ENCODE results near the gene NEK6. TPM values are rescaled to one million over a fixed set of nuclear protein-coding genes. Genes with fewer than 3 reads are reported as not detected.

The NEK6 gene
- total and polyA plus RNA-seq, 3 donors from 2014 or later = 11.5 to 21.5 (median 21.4) TPM

DNA sequence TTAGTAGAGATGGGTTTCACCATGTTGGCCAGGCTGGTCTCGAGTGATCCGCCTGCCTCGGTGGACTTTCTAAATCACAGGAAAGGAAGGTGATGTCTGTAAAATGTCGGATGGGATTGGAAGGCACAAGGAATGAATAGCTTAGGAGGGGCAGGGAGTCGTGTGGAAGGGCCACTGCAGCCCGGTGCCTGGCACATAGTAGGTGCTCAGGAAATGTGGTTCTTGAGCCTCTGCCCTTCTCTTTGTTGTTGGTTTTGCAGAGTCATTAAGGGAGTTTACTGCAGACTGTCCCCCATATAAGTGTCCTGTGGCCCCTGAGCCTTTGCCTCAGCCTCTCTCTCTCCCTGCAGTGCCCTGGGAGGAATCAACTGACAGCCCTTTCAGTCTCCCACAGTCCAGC, 11.8 kb downstream of the NEK6 start:
- 96% methylated on average over 6 of the region's 6 CpGs for WGBS, 2 donors
- H3K4me1 ChIP-seq = peaks cover 8% of the 10 kb centered on the region

DNA sequence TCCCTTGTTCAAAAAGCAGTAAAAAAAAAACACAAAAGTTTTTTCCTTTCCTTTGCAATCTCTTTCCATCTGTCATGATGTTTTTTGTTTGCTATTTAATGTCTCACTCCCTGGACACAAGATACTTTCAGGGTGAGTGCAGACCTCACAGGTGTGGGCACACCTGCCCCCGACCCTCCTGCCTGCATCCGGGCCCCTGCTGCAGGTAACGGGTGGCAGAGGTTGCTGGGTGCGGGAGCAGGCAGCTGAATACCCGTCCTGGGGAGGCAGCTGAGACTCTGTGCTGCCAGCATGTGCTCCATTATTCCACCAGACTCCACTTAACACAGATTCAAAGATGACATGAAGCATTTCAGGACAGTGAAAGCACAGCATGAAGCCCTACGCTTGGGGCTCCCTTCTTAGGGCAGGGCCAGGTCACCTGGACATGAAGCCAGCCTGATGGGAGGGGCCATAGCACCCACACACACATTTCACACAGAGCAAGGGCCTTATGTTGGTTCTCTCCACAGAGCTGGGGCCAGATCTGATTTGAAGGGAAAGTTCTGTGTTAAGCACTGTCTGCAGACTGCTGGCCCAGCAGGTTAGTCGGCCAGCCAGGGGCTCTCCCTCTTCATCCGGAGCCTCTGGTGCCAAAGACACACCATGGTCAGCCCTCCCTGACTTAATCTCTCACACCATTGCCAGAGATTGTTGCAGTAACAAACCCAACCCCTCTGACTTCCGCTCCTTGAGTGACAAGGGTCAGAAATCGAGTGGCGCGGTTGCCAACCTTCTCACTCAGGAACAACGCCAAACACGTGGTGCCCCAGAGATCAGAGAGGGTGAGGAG, 13.0 kb downstream of the NEK6 start:
- Histone ChIP-seq H3K27me3 (no peaks in the 10 kb centered on the region), H3K4me3 (no peak overlapping the region), H3K36me3 (ENCODE audit: low read depth, missing control alignments) (no peaks in the 10 kb centered on the region), H3K4me1 (peaks cover 8% of the 10 kb centered on the region), H3K27ac (no peak overlapping the region), H3K9me3 (no peaks in the 10 kb centered on the region)
- TF ChIP-seq, protein P1, sequence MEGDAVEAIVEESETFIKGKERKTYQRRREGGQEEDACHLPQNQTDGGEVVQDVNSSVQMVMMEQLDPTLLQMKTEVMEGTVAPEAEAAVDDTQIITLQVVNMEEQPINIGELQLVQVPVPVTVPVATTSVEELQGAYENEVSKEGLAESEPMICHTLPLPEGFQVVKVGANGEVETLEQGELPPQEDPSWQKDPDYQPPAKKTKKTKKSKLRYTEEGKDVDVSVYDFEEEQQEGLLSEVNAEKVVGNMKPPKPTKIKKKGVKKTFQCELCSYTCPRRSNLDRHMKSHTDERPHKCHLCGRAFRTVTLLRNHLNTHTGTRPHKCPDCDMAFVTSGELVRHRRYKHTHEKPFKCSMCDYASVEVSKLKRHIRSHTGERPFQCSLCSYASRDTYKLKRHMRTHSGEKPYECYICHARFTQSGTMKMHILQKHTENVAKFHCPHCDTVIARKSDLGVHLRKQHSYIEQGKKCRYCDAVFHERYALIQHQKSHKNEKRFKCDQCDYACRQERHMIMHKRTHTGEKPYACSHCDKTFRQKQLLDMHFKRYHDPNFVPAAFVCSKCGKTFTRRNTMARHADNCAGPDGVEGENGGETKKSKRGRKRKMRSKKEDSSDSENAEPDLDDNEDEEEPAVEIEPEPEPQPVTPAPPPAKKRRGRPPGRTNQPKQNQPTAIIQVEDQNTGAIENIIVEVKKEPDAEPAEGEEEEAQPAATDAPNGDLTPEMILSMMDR (IDR thresholded peaks at IDR 0.05) = no peak
- no peak for TF ChIP-seq POLR2A (IDR thresholded peaks at IDR 0.05)
- 71 to 77% methylated on average over 14 of the region's 14 CpGs for WGBS, 2 donors
- DNase-seq = no peak
- intact Hi-C loops (cut with DNase I; ENCODE audit: low total_unique reads) = no loop called here

More for the DNA sequence above, 11.8 kb downstream of the NEK6 start:
- H3K9me3 ChIP-seq = no peaks in the 10 kb centered on the region
- DNase-seq = no peak
- H3K27ac ChIP-seq = no peak overlapping the region
- intact Hi-C loops (cut with DNase I; ENCODE audit: low total_unique reads) = no loop called here
- H3K36me3 ChIP-seq (ENCODE audit: low read depth, missing control alignments) = no peaks in the 10 kb centered on the region
- TF ChIP-seq POLR2A (IDR thresholded peaks at IDR 0.05) = no peak
- TF ChIP-seq, protein P1 (IDR thresholded peaks at IDR 0.05) = no peak
- H3K4me3 ChIP-seq = no peak overlapping the region
- H3K27me3 ChIP-seq = no peaks in the 10 kb centered on the region

DNA sequence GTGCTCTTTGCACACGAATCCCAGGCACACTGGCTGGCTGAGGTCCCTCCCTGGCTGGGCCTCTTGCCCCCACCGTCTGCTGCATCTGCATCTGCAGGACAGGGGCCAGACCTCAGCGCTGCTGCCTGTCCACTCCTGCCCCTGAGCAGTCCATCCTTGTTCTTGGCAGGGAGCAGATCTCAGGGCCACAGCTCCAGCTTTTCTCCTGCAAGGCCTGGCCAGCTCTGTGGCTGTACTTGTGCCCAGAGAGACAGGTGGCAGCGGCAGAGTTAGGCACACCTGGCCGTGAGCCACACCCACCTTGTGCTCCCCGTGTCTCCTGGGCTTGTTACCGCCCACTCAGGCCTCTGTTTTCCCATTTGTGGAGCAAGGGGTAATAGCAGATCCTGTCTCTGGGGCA, 13.9 kb downstream of the NEK6 start:
- TF ChIP-seq POLR2A (IDR thresholded peaks at IDR 0.05) = no peak
- intact Hi-C loops (cut with DNase I; ENCODE audit: low total_unique reads) = no loop called here
- H3K27ac ChIP-seq = no peak overlapping the region
- no peaks in the 10 kb centered on the region for H3K9me3 ChIP-seq
- 54 to 68% methylated on average over 7 of the region's 7 CpGs for WGBS, 2 donors
- no peaks in the 10 kb centered on the region for H3K27me3 ChIP-seq
- H3K36me3 ChIP-seq (ENCODE audit: low read depth, missing control alignments) = no peaks in the 10 kb centered on the region
- DNase-seq = no peak
- no peak overlapping the region for H3K4me3 ChIP-seq
- H3K4me1 ChIP-seq = peaks cover 8% of the 10 kb centered on the region

DNA sequence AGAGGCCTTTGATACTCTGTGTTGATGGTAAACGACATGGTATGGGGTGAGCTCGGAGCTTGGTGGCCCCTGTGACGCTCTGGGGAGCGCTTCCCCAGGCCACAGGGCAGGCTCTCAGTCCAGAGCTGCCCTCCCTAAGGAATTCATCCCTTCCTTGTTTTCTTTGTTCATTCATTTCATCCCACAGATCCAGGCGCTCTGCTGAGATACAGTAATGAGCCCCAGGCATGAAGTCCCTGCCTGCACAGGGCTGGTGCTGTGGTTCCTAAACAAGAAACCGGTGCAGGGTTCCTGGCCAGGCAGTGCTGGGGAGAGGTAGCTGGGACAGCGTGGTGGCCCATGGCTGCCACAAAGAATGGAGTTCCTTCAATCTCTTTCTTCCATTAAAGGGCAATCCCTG, 14.4 kb downstream of the NEK6 start:
- TF ChIP-seq, protein P1 (IDR thresholded peaks at IDR 0.05) = no peak
- no peak for TF ChIP-seq POLR2A (IDR thresholded peaks at IDR 0.05)
- Histone ChIP-seq H3K4me1 (peaks cover 8% of the 10 kb centered on the region), H3K36me3 (ENCODE audit: low read depth, missing control alignments) (no peaks in the 10 kb centered on the region), H3K27ac (no peak overlapping the region), H3K4me3 (no peak overlapping the region), H3K27me3 (no peaks in the 10 kb centered on the region), H3K9me3 (no peaks in the 10 kb centered on the region)
- intact Hi-C loops (cut with DNase I; ENCODE audit: low total_unique reads) = no loop called here
- 78 to 93% methylated on average over 3 to 7 of the region's 7 CpGs for WGBS, 2 donors
- DNase-seq = no peak

DNA sequence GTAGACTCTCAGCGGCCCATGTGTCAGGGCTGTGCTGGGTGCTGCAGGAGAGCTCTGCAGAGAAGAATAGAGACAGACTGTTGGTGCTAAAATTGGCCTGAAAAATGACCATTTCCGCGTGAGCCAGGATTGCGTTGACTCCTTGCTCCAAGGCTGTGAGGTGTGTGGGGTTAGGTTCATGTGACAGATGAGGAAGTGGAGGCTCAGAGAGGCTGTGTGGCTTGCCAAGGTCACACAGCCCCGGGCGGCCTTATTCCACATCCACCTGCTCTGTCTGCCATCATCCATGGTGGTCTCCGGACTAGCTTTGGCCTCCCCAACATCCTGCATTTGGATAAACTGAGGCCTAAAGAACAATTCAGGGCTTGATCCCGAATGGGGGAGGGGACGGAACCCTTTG, 15.2 kb downstream of the NEK6 start:
- intact Hi-C loops (cut with DNase I; ENCODE audit: low total_unique reads) = no loop called here
- no peaks in the 10 kb centered on the region for H3K36me3 ChIP-seq (ENCODE audit: low read depth, missing control alignments)
- WGBS, 2 donors = 88 to 91% methylated on average over 9 of the region's 9 CpGs
- H3K27ac ChIP-seq = no peak overlapping the region
- no peaks in the 10 kb centered on the region for H3K27me3 ChIP-seq
- no peak overlapping the region for H3K4me3 ChIP-seq
- no peak for DNase-seq
- H3K4me1 ChIP-seq = peaks cover 8% of the 10 kb centered on the region
- no peak for TF ChIP-seq POLR2A (IDR thresholded peaks at IDR 0.05)
- TF ChIP-seq, protein P1 (IDR thresholded peaks at IDR 0.05) = no peak
- H3K9me3 ChIP-seq = no peaks in the 10 kb centered on the region

Measured in testis (tissue), 3 donors.